GM21381 (cell line): ENCODE measurements around the gene RFX3.

Source experiments
- ATAC-seq: cut with Tn5 transposase; IDR thresholded peaks from one replicate; pipeline ENCODE4 v1.9.1; 2021; ENCODE audit warnings: mild to moderate bottlenecking, moderate library complexity; ENCODE audit not compliant: unreplicated experiment

Gene RFX3

DNA sequence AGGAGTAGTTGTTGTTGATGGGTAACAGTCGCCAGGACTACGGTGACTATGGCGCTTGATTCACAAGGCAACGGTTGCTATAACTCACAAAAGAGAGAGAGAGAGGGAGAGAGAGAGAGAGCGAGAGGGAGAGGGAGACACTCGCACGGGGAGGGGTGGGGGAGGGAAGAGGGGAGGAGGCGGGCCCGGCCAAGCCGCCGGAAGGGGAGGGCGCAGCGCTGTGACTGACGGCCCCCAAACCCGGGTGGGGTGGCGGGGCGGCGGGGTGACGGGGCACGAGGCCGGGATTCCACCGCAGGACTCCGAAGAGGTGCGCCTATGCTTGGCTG lies at the start of gene RFX3:
Gene RFX3 (minus strand): TSS at position 166 of the 329 bp plus-strand sequence. CDS start 130,413 bp downstream, outside the sequence.
- ATAC-seq, result peak; percentile 50

DNA sequence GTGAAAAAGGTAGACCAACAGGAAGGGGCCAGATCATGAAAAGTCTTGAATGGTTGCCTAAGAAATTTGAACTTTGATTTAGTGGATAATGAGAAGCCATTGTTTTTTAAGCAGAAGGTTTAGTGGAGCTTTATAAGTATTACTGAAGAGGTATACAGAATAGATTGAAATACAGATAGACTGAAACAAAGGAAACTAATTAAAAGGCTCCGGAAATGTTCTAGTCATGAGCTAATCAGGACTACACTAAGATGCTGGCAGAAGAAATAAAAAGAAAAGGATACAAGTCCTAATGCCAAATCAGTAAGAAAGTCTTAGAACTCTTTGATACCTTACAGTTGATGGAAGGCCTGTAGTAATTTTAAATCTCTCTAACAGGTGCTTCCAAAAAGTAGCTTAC lies 45.7 kb upstream of the RFX3 start:
- ATAC-seq, result no peak

DNA sequence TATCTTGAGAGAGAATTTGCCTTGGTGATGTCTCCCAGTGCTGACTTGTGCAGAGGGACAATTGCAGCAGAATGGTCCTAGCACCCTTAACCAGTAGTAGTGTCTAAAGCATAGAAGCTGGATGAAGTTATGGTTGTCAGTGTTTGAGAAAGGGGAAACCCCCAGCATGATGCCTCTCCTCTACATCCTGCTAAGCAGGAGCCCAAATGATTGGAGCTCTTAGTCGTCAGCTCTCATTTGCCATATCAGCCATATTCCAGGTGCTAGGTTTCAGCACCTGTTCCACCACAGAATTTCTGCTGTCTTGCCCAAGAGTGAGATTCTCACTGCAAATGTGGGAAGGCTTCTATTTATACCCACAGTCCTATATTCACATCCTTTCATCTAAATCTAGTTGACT lies 43.7 kb upstream of the RFX3 start:
- no peak for ATAC-seq

DNA sequence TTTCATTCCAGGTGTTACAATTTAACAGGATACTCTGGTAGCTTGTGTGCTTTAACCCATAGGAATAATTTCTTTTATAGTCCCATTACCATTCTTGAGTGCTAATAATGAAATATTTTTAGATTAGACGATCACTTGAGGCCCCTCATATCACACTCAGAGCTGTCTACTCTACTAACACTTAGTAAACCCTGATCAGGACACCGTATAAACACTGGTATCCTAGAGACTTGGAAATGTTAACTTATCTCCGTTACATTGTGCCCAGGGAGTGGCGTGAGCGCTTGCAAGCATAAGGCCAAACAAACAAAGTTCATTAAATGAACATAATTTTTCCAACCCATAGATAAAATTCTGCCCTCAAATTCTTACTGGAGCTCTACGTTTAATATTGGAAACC lies 42.2 kb upstream of the RFX3 start:
- ATAC-seq, result no peak

DNA sequence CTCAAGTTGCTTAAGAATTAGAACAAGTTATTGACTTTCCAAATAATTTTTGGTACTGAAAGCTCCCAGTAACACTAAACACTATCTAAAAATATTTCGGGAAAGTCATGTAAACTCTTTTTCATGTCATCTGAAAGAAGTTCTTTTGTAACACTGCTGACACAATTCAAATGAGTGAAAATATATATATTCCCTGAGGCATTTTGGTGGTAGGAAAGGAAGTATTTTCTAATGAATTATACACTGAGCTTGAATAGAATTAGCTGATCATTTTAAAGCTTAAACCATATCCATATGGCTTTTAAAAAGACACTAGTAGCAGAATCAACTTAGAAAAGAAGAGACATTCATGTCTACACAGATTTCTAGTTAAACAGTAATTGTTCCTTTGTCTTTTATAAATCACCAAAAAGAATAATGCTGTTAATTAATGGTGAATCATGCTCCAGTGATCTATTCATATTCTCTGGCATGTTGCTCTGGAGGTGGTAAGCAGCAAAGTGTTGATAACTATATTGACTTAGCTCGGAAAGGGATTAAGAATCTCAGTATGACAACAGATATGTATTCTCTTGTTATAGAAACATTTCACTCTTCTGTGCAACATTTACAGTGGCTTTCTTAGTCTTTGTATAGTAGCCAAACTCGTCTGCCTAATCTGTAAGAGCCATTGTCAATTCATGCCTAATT lies 27.4 kb upstream of the RFX3 start:
- ATAC-seq, result no peak

DNA sequence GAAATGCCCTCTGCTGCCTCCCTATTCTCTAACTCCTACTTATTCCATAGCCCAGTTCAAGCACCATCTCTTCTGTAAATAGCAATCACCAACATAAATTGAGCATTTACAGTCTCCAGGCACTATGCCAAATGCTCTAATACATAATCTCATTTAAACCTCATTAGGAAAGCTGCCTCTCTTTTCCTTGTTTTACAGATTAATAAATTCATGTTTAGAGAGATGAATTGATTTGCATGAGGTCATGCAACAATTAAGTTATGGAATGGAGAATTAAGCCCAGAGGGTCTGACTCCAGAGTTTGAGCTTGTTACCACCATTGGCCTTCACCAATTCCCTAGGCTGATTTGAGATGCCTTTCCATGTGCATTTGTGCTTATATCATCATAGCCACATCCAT lies 23.4 kb upstream of the RFX3 start:
- ATAC-seq, result no peak

DNA sequence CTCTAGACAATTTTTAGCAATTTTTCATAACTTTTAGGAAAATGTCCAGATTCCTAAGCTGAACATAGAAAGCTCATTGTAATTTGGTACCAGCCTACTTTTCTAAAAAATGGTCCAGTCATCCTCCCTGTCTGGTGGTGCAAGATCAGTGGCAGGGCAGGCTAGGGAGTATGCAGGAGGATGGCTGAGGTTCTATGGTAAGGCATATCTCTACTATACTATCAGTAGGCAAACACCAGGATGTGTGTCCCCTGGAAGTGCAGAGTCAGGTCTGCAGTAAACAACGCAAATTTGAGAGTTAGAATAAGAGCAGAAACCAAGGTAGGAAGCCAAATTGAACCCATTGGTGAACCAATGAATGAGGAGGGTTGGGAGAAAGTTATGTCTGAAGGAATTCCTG lies 22.8 kb upstream of the RFX3 start:
- no peak for ATAC-seq

DNA sequence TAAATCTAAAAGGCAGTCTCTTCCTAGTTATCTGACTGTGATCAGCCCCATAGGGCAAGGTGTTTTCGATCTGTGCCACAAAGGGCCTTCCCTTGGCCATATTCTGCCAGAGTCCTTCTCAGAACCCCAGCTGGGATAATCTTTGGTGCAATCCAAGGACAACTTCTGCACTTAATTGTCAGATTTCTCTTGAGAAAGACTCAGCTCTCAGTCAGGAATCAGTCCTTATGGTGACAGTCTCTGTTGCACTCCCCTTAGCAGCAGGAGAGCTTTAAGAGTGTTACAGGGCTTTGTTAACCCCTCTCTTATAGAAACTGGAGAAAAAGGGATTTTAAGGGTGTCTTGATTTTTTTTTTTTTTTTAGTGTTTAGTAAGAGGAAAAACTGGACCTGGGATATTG lies 15.4 kb upstream of the RFX3 start:
- no peak for ATAC-seq

DNA sequence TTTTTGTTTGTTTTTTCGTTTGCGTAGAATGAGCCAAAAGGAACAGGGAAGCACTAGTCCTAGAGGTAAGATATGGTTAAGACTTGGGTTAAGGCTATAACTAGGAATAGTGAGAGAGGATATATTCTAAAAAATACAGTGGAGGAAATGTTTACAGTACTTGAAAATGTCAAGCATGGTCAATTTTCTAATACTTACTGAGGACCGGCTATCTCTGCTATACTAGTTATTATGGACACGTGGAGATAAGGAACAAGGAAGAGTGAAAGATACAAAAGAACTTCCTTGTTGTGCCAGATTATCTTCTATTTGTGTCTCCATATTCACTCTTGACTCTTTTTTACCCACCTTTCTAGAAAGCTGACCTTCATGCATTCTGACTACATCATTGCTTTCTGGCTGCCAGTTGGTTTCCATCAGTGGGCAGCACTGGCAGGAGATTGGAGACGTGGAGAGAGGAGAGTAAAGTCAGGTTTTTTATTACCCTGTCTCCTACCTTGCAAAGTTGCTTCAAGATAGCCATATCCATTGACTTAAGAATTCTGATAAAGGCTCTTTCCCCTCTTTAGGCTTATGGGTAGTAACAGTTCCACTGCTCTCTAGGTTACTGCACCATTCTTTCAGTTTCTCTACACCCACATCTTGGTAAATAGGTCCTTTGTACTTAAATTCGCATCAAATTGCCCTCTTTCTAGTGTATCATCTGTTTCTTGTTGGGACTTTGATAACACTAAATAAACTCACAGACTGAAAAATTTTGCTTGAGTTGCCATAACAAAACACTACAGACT lies 9.0 kb upstream of the RFX3 start:
- no peak for ATAC-seq

DNA sequence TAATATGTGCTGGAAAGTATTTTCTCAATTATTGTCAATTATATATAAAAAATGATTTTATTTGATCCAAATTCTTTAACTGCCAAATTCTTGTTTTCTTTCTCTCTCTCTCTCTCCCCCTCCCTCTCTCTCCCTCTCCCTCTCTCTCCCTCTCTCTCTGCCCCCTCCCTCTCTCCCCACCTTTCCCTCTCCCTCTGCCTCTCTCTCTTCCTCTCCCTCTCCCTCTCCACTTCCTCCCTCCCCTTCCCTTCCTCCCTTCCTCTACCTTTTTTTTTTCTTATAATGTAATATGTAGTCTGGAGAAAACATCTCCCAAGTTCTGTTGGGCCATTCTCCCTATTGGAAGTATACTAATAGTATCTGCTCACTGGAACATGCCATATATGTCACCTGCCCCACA lies 6.4 kb upstream of the RFX3 start:
- no peak for ATAC-seq

DNA sequence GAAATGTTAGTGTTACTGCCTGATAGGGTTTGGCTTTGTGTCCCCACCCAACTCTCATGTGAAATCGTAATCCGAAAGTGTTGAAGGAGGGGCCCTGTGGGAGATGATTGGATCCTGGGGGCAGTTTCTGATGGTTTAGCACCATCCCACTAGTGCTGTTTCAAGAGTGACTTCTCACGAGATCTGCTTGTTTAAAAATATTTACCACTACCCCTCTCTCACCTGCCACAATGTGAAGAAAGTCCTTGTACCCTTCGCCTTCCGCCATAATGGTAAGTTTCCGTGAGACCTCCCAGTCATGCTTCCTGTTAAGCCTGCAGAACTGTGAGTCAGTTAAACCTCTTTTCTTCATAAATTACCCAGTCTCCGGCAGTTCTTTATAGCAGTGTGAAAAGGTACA lies 2.6 kb upstream of the RFX3 start:
- no peak for ATAC-seq

DNA sequence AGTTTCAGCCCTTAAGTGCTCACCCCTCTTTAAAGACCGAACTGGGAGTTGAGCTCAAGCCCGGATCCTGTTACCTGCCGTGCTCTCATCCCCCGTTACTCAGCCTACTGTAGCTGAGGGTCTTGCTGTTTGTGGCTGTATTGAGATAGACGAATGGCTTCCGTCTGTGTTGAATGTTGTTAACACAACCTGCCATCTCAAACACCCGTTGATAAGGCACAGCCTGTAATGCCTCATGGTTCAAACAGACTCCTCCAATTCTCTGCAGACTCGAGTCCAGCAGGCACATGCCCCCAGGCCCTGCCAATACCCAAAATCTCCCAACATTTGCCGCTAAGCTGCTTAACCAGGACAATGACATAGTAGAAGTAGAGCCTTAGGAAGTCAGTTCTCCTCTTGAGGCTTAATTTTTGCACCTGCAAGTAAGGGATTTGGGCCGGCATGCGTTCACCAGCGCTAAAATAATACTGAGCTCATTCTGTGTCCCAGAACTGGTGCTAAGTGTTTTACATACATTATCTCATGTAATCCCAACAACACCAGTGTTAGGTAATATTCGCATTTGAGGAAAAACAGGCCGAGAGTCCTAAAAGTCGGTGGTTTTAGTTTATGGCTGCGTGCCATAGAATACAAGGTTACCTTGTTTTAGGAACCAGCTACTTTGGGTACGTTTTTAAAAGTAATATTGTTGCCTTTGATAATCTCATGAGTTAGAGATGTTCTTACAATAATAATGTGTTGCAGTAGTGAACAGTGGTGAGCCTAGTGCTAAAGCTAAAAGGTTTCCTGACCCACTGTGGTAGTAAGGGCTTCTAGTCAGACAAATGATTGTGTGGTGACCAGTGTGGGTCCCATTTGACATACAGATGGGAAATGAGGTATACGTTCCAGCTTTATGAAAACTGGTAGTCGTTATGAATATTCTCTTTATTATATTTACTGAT lies 1.5 kb upstream of the RFX3 start:
- no peak for ATAC-seq

DNA sequence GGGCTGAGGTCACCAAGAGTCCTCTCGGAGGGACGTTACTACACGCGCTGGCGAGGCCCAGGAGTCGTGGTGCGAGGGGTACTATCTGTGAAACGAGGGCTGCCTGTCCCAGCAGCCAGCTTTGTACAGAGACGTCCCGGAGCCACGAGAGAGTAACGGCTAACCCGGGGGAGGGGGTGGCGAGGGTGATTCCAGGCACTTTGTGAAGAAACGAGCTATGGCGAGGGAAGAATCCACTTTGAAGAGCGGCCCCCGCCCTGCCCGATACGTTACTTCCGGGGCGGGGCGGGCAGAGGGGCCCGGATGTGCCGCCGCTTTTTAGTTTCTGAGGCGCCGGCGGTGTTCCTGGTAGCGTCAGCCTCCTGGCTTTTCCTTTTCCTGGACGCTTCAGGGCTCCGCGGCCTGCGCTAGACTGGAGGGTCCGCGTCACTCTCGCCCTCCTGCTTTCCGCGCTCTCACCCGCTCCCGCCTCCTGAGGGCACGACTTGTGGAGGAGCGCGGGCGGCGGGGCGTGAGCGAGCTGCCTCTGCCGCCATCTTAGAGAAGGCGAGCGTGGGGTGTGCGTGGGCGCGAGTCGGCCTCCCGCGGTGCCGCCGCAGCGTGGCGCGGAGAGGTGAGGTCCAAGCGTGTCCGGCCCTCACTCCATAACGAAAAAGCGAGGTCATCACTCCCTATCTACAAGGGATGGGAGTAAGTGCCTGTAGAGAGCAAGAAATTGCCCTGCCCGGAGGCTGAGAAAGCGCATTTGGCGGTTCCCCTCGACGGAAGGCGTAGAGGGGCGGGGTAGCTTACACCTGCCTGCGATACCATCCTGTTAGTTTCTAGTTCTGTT lies 580 bp upstream of the RFX3 start:
- ATAC-seq, result peak; percentile 61

DNA sequence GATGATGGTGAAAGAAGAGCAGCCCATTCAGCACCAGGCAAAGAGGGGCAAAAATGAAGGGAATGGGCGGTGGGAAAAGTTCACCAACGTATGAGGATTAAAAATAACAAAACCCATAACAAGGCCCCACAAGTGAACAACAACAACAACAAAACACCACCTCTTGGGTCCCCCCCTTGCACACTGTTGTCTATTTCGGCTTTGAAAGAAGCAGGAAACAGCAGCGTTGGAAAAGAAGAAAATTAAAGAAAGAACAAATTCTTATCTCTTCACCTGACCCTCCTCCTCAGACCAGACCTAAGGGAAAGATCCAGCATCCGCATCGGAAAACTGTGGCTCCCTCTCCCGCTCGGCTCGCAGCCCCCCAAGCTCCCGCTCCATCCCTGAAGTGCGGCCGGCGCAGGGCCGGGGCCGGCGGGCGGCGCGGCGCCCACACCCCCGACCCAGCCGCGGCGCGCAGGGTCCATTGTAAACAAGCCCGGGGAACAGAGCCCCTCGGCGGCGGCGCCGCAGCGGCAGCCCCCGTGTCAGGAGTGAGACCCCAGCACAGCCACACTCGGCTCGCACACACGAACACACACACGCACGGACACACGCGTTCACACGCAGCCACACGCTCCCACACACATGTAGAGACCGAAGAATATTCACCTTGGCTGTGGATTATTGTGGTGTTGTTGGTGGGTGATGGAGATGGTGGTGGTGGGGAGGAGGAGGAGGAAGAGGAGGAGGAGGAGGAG lies 535 bp downstream of the RFX3 start:
- no peak for ATAC-seq

DNA sequence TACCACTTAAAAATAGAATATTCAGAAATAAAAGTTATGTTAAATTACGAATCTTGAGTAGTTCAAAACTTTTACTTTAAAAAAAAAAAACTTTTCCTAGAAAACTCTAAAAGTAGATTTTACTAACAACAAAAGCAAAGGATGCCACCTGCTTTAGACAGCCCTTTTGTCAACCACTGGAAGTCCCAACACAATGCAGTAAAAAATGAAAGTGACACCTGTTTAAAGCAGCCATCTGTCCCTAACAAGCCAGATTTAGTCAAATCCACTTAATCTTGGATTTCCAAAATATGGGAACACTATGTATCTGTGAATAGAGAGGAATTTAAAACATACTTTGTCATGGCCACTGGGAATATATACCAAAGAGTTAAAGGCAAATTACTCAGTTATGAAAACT lies 3.8 kb downstream of the RFX3 start:
- ATAC-seq, result no peak

DNA sequence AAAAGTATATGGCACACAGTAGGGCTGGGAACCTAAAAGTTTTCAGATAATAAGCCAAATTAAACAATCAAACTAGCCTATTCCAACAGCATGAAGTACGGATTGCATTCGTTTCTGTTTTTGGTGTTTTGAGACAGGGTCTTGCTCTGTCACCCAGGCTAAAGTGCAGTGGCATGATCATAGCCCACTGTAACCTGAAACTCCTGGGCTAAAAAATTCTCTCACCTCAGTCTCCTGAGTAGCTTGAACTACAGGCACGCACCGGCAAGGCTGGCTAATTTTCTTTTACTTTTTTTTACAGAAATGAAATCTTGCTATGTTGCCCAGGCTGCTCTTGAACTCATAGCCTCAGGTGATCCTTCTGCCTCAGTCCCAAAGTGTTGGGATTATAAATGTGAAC lies 5.2 kb downstream of the RFX3 start:
- no peak for ATAC-seq

DNA sequence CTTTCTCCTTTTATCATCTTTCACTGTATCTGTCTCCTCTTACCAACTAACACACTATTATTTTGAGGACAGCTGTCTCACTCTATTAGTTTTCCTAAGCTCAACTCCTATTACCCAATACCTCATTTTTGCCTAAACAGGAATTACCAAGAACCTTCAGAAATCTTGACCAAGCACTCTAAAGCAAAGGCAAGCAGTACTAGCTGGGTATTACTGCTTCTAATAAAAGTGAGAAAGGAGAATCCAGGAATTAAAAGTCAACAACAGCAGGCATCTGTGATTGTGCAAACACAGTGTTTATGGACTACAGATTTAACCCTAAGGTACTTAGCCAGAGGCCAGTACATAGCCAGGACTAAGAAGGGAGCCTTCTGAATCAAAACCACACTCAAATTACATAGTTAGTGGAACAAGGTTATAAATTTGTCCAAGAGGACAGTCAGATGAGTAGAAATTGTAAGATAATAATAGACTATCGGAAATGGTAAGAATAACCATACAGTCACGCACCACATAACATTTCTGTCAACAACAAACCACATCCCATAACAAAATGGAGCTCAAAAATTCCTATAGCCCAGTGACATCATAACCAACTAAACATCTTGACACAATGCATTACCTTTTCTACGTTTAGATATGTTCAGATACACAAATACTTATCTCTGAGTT lies 8.3 kb downstream of the RFX3 start:
- ATAC-seq, result no peak

DNA sequence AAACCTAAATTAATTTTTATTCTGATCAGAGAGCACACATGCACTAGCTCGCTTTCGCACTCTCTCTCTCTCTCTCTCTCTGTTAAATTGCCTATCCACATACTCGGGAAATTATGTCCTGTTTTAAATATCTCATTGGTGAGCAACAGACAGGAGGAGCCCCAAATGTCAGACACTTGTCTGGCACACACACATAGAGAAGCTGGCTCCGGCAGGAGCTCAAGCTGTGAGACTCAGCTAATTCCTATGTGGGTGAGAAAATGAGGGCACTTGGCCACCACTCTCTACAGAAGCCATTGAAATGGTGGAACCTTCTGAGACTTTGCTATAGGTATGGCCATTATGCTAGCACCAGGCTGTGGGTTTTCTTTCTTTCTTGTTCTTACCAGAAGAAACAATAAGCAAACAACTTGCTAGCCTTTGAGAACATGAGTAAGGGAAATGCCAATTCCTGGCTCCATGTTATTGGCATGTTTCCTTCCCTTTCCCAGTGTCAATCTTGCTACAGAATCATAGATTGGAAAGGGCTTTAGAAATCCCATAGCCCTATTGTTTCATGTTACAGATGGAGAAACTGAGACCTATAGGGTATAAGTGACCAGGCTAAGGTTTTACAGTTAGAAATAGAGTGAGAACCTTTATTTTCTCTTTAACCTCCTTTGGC lies 9.0 kb downstream of the RFX3 start:
- ATAC-seq, result no peak

DNA sequence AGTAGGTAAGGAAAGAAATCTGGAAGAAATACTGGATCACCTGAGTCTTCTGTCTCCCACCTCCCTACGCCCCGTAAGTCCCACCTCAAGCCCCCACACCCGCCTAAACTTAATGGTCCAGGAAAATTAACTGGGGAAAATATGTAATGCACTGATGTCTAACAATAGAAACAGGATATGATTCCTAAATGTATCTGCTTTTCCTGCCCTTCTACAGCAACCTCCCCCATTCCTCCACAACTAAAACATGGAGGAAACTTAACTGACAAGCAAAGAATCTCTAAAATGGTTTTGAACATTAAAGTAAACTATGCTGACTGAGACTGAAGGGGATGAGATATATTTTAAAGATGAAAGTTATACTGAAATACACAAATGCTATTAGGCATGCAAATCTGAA lies 10.4 kb downstream of the RFX3 start:
- ATAC-seq, result no peak
